GM12891 (cell line): ENCODE measurements around the gene MAML2.

ENCODE experiments used
- POLR2A ChIP-seq: IDR thresholded peaks from 2 replicates; pipeline ENCODE4 v1.6.1; 2011; ENCODE audit warnings: low read depth, low read length, control low read depth
- POLR2AphosphoS5 ChIP-seq: IDR thresholded peaks from 2 replicates; pipeline ENCODE4 v1.6.1; 2011; ENCODE audit warnings: low read depth, low read length, control low read depth
- POU2F2 ChIP-seq: IDR thresholded peaks from 2 replicates; pipeline ENCODE4 v1.6.1; 2011; ENCODE audit warnings: low read depth, mild to moderate bottlenecking, control low read depth, low read length, moderate library complexity
- SPI1 ChIP-seq: IDR thresholded peaks from 2 replicates; pipeline ENCODE4 v1.6.1; 2011; ENCODE audit warnings: low read depth, low read length, control low read depth
- TAF1 ChIP-seq: IDR thresholded peaks from 2 replicates; pipeline ENCODE4 v1.6.1; 2011; ENCODE audit warnings: low read depth, low read length, control low read depth

GRCh38 chr11:96259134-96259830 lies 83.7 kb downstream of the MAML2 start:
- TF ChIP-seq TAF1 (no peak), POLR2A (no peak), SPI1 (no peak), POLR2AphosphoS5 (no peak), POU2F2 (no peak)
